IMR-90 (cell line): Measurements from ENCODE around the gene UBE2C. TPM values are rescaled to one million over a fixed set of nuclear protein-coding genes. Genes with fewer than 3 reads are reported as not detected.

Experiments
- ATAC-seq: fragments of 200-7000 bp; cut with Tn5 transposase; 2 replicates; pipeline ENCODE4 v1.9.1; 2020; ENCODE audit warnings: low read depth, mild to moderate bottlenecking, moderate library complexity
- BruUV-seq: library from RNA; stranded (reverse); fragments of 400-500 nt; replicated peaks from 2 replicates; lab custom pipeline; 2021; lab: Mats Ljungman, UMichigan
- CTCF ChIA-PET: fragments of 300-600 bp; formaldehyde crosslinking; extraction: SDS; loops from one replicate; lab custom pipeline; 2021; ENCODE audit warnings: antibody characterized with exemption; lab: Yijun Ruan, JAX
- POLR2A ChIA-PET: fragments of 300-600 bp; sonication (Branson Sonifier 250); formaldehyde crosslinking; loops from one replicate; lab custom pipeline; 2022; ENCODE audit warnings: antibody characterized with exemption; ENCODE audit not compliant: unreplicated experiment; lab: Charles Lee
- DNase-seq: peaks from one replicate; pipeline ENCODE4 v3.0.0; 2013
- H2AFZ ChIP-seq: replicated peaks from 2 replicates; pipeline ENCODE3; 2013; ENCODE audit warnings: low read length, mild to moderate bottlenecking; ENCODE audit not compliant: poor library complexity
- H2AK5ac ChIP-seq: 2 replicates; pipeline ENCODE4 v1.6.1; 2013; ENCODE audit warnings: low read depth, low read length, inconsistent platforms
- H2AK9ac ChIP-seq: replicated peaks from 2 replicates; pipeline ENCODE3; 2013; ENCODE audit warnings: mild to moderate bottlenecking, low read depth, low read length, moderate library complexity; ENCODE audit not compliant: poor library complexity
- H2BK120ac ChIP-seq: 2 replicates; pipeline ENCODE4 v1.6.1; 2013; ENCODE audit warnings: low read depth, low read length, inconsistent platforms
- H2BK15ac ChIP-seq: 3 replicates; pipeline ENCODE4 v1.6.1; 2013; ENCODE audit warnings: low read depth, low read length, inconsistent platforms
- H2BK20ac ChIP-seq: 2 replicates; pipeline ENCODE4 v1.6.1; 2013; ENCODE audit warnings: low read depth, mild to moderate bottlenecking, inconsistent platforms, low read length, moderate library complexity
- H2BK5ac ChIP-seq: 2 replicates; pipeline ENCODE4 v1.6.1; 2013; ENCODE audit warnings: mild to moderate bottlenecking, low read depth, low read length, inconsistent platforms; ENCODE audit not compliant: poor library complexity, severe bottlenecking
- H3K14ac ChIP-seq: replicated peaks from 2 replicates; pipeline ENCODE4 v1.6.1; 2013; ENCODE audit warnings: low read depth, low read length, inconsistent platforms
- H3K18ac ChIP-seq: 2 replicates; pipeline ENCODE4 v1.6.1; 2013; ENCODE audit warnings: low read depth, low read length, control low read depth
- H3K23ac ChIP-seq: 2 replicates; pipeline ENCODE4 v1.6.1; 2013; ENCODE audit warnings: low read depth, low read length, inconsistent platforms
- H3K27ac ChIP-seq: 2 replicates; pipeline ENCODE4 v1.5.1; 2013; ENCODE audit warnings: mild to moderate bottlenecking, control low read depth, low read length; ENCODE audit not compliant: insufficient read depth
- H3K27me3 ChIP-seq: 2 replicates; pipeline ENCODE4 v1.6.1; 2013; ENCODE audit warnings: low read length; ENCODE audit not compliant: control insufficient read depth, insufficient read depth
- H3K36me3 ChIP-seq: 2 replicates; pipeline ENCODE4 v1.6.1; 2013; ENCODE audit warnings: low read length, mixed read lengths; ENCODE audit not compliant: control insufficient read depth, insufficient read depth
- H3K4ac ChIP-seq: 2 replicates; pipeline ENCODE4 v1.6.1; 2013; ENCODE audit warnings: low read depth, low read length, inconsistent platforms
- H3K4me1 ChIP-seq: 2 replicates; pipeline ENCODE4 v1.6.1; 2013; ENCODE audit warnings: low read length, mixed read lengths; ENCODE audit not compliant: control insufficient read depth, insufficient read depth
- H3K4me2 ChIP-seq: 2 replicates; pipeline ENCODE4 v1.6.1; 2013; ENCODE audit warnings: low read depth, mild to moderate bottlenecking, control low read depth, low read length, moderate library complexity
- H3K4me3 ChIP-seq: 2 replicates; pipeline ENCODE4 v1.5.1; 2013; ENCODE audit warnings: low read depth, mild to moderate bottlenecking, control low read depth, low read length, moderate library complexity; ENCODE audit not compliant: insufficient read depth
- H3K56ac ChIP-seq: 2 replicates; pipeline ENCODE4 v1.6.1; 2013; ENCODE audit warnings: low read length, inconsistent platforms; ENCODE audit not compliant: insufficient read depth; ENCODE audit errors: extremely low read depth
- H3K79me1 ChIP-seq, 2 experiments: 2 replicates each; pipeline ENCODE4 v1.6.1; 2013; ENCODE audit warnings: low read length in 2 of 2, inconsistent platforms in 1 of 2, low read depth in 1 of 2
- H3K9ac ChIP-seq: 2 replicates; pipeline ENCODE4 v1.6.1; 2013; ENCODE audit warnings: low read depth, low read length, control low read depth
- H3K9me1 ChIP-seq: 2 replicates; pipeline ENCODE4 v1.6.1; 2013; ENCODE audit warnings: low read length, inconsistent platforms; ENCODE audit not compliant: insufficient read depth
- H3K9me3 ChIP-seq: 2 replicates; pipeline ENCODE4 v1.6.1; 2013; ENCODE audit warnings: low read length; ENCODE audit not compliant: control insufficient read depth, insufficient read depth
- H4K20me1 ChIP-seq: 2 replicates; pipeline ENCODE4 v1.6.1; 2013; ENCODE audit warnings: low read length, inconsistent platforms; ENCODE audit not compliant: insufficient read depth
- H4K5ac ChIP-seq: 2 replicates; pipeline ENCODE4 v1.6.1; 2013; ENCODE audit warnings: mild to moderate bottlenecking, low read depth, low read length, control low read depth
- H4K8ac ChIP-seq, 2 experiments: 2 replicates each; pipeline ENCODE4 v1.6.1; 2013; ENCODE audit warnings: low read depth in 2 of 2, low read length in 2 of 2, control low read depth in 1 of 2, inconsistent platforms in 1 of 2
- H4K91ac ChIP-seq: 2 replicates; pipeline ENCODE4 v1.6.1; 2013; ENCODE audit warnings: low read depth, low read length, inconsistent platforms; ENCODE audit not compliant: insufficient read depth
- MAZ ChIP-seq: IDR thresholded peaks from 2 replicates; pipeline ENCODE4 v1.6.1; 2012; ENCODE audit warnings: low read depth, mild to moderate bottlenecking, low read length, improper control_type of control experiment, moderate library complexity, borderline replicate concordance
- MXI1 ChIP-seq: IDR thresholded peaks from 2 replicates; pipeline ENCODE4 v1.6.1; 2012; ENCODE audit warnings: low read depth, mild to moderate bottlenecking, low read length, moderate library complexity, borderline replicate concordance
- NFE2L2 ChIP-seq: fragments of 150-350 bp; IDR thresholded peaks from 2 replicates; pipeline ENCODE4 v1.6.1; 2016; ENCODE audit warnings: low read depth, mild to moderate bottlenecking, low read length
- POLR2A ChIP-seq: IDR thresholded peaks from 2 replicates; pipeline ENCODE4 v1.6.1; 2012; ENCODE audit warnings: mild to moderate bottlenecking, low read depth, low read length
- RAD21 ChIP-seq: IDR thresholded peaks from 2 replicates; pipeline ENCODE4 v1.6.1; 2012; ENCODE audit warnings: low read length, improper control_type of control experiment
- RFX5 ChIP-seq: IDR thresholded peaks from 2 replicates; pipeline ENCODE4 v1.8.0; 2012; ENCODE audit warnings: low read depth, mild to moderate bottlenecking, low read length, moderate library complexity
- SMC3 ChIP-seq: fragments of 150-350 bp; IDR thresholded peaks from 2 replicates; pipeline ENCODE4 v1.6.1; 2016; ENCODE audit warnings: low read depth, mild to moderate bottlenecking, antibody characterized with exemption, low read length, moderate library complexity
- USF2 ChIP-seq: fragments of 150-350 bp; IDR thresholded peaks from 2 replicates; pipeline ENCODE4 v1.6.1; 2017; ENCODE audit warnings: mild to moderate bottlenecking, antibody characterized with exemption, low read length, low read depth
- WGBS, 2 experiments: methylation state at CpG; one replicate each; pipeline versions ENCODE4 v1.1.5 to v1.1.7; 2013; ENCODE audit warnings: missing lambda C conversion rate in 2 of 2; ENCODE audit not compliant: insufficient read length in 1 of 2; ENCODE audit errors: extremely low coverage in 2 of 2; 5-methylcytosine and 5-hydroxymethylcytosine counted together
- dilution Hi-C: fragments of 300-500 bp; cut with HindIII; formaldehyde crosslinking; loops from one replicate; pipeline ENCODE4 v1.14.3; 2018; ENCODE audit warnings: low sequenced_read_pairs; ENCODE audit not compliant: unreplicated experiment
- in situ Hi-C: fragments of 300-500 bp; cut with MboI; formaldehyde crosslinking; loops from 3 replicates; pipeline ENCODE4 v1.14.3; 2019; ENCODE audit warnings: low sequenced_read_pairs, inconsistent platforms, mixed read lengths
- intact Hi-C: fragments of 100-400 bp; cut with micrococcal nuclease; formaldehyde crosslinking; loops from 2 replicates; pipeline ENCODE4 v1.10.0; 2022
- polyA plus RNA-seq, 3 experiments: library from polyadenylated mRNA; depleted of rRNA; stranded (reverse); fragments of >200 nt; gene quantifications; 2 replicates each; pipeline ENCODE4 v1.2.3, GENCODE V29; 2012; ENCODE audit warnings: low replicate concordance in 1 of 3
- total RNA-seq: library from RNA; depleted of rRNA; stranded (reverse); fragments of >200 nt; gene quantifications from 2 replicates; pipeline ENCODE4 v1.2.3, GENCODE V29; 2012

Gene UBE2C
- total and polyA plus RNA-seq, 2 of the 4 experiments (the other 2 are of a cell fraction): 43.4 to 120 TPM

DNA sequence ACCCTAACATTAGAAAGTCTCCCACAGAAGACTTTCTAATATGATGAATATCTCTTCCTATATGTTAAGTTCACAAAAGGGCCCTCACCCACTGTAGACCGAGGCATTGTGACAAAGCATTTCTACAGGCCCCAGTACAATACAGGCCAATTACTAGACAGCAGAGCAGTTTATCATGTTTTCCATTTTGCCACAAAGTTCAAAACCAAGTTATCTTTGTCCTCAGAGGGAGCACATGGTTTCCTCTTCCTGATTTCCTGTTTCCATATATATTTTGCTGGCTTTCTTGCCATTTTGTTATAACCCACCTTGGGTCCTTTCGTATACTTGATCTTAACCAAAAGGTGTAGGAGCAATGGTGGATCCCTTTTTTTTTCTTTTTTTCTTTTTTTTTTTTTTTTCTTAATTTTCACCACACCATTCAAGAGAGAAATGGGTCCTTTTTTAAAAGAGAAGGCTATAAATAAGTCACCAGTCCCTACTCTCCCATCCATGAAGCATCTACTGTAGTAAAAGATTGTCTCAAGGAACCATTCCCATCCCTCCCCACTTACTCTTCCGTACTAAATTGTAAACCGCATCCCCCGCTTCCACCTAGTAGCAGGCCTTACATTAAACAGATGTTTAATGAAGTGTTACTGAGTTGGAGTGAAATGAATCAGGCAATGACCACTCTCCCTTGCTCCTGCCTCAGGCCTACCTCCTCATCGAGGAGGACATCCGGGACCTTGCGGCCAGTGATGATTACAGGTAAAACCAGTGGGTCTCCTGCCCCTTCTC lies 2.1 kb upstream of the UBE2C start:
- H3K9me1 ChIP-seq: peaks cover 2% of the 10 kb centered on the region; the same call in 1 of the 2 replicates
- H3K56ac ChIP-seq: no peak overlapping the region
- dilution Hi-C loops (no loop called here), in situ Hi-C loops (no loop called here), intact Hi-C loops (no loop called here)
- no peak overlapping the region for H4K8ac ChIP-seq
- H4K5ac ChIP-seq: no peak overlapping the region
- no TSS peak for BruUV-seq
- H3K9me3 ChIP-seq: no peaks in the 10 kb centered on the region
- H4K20me1 ChIP-seq: peaks cover under 1% of the 10 kb centered on the region; the same call in 1 of the 2 replicates
- no peak overlapping the region for H2AK5ac ChIP-seq
- H3K23ac ChIP-seq: no peak overlapping the region
- H2BK120ac ChIP-seq: no peak overlapping the region
- no peak overlapping the region for H3K4me2 ChIP-seq
- no peak overlapping the region for H3K18ac ChIP-seq
- no peak overlapping the region for H3K14ac ChIP-seq
- no peak overlapping the region for H2BK5ac ChIP-seq
- H2AFZ ChIP-seq: no peak overlapping the region
- no peak overlapping the region for H4K91ac ChIP-seq
- H3K9ac ChIP-seq: no peak overlapping the region
- no peak for ATAC-seq
- no peak overlapping the region for H3K27ac ChIP-seq
- no peak overlapping the region for H2BK20ac ChIP-seq
- H3K36me3 ChIP-seq: peaks cover 30% of the 10 kb centered on the region
- TF ChIP-seq MXI1 (no peak), NFE2L2 (no peak), POLR2A (no peak), RFX5 (no peak), RAD21 (no peak), MAZ (no peak), USF2 (no peak), SMC3 (no peak)
- no peak for DNase-seq
- H3K4me1 ChIP-seq: peaks cover 8% of the 10 kb centered on the region
- H3K4ac ChIP-seq: no peak overlapping the region
- POLR2A ChIA-PET: no interaction called here
- H3K79me1 ChIP-seq: peaks cover 16 to 25% of the 10 kb centered on the region in 2 experiments
- no peak overlapping the region for H2BK15ac ChIP-seq
- CTCF ChIA-PET: no interaction called here
- no peak overlapping the region for H3K4me3 ChIP-seq
- no CpG with 5 or more reads among the region's 8 CpGs for WGBS, 2 experiments
- no peaks in the 10 kb centered on the region for H3K27me3 ChIP-seq
- no peak overlapping the region for H2AK9ac ChIP-seq
